Immature natural killer cell (primary cell): Measurements from ENCODE around the gene GLRX5. TPM values are rescaled to one million over a fixed set of nuclear protein-coding genes. Genes with fewer than 3 reads are reported as not detected.

Experiments used
- DNase-seq, 3 donors: peaks; one replicate each; pipeline ENCODE4 v3.0.0; 2022; ENCODE audit warnings: mixed read lengths in 1 of 3
- H3K27ac Mint-ChIP-seq, 6 donors: one replicate each; pipeline ENCODE4 v1.8.0; 2020; ENCODE audit warnings: mixed read lengths in 6 of 6, mild to moderate bottlenecking in 5 of 6, inconsistent platforms in 4 of 6, moderate library complexity in 3 of 6
- H3K27me3 Mint-ChIP-seq, 3 donors: one replicate each; pipeline ENCODE4 v1.8.0; 2020 to 2021; ENCODE audit warnings: low read depth in 3 of 3, mild to moderate bottlenecking in 3 of 3, mixed read lengths in 3 of 3, moderate library complexity in 3 of 3, inconsistent platforms in 1 of 3
- H3K36me3 Mint-ChIP-seq, 3 donors: one replicate each; pipeline ENCODE4 v1.8.0; 2020; ENCODE audit warnings: mixed read lengths in 3 of 3, inconsistent platforms in 2 of 3, mild to moderate bottlenecking in 2 of 3
- H3K4me1 Mint-ChIP-seq, 2 donors: one replicate each; pipeline ENCODE4 v1.8.0; 2020; ENCODE audit warnings: inconsistent platforms in 2 of 2, mild to moderate bottlenecking in 2 of 2, mixed read lengths in 2 of 2, moderate library complexity in 1 of 2
- H3K4me3 Mint-ChIP-seq, 5 donors: one replicate each; pipeline ENCODE4 v1.8.0; 2020; ENCODE audit warnings: mild to moderate bottlenecking in 5 of 5, mixed read lengths in 5 of 5, inconsistent platforms in 3 of 5, moderate library complexity in 3 of 5
- H3K9me3 Mint-ChIP-seq, 6 donors: one replicate each; pipeline ENCODE4 v1.8.0; 2020; ENCODE audit warnings: mild to moderate bottlenecking in 6 of 6, mixed read lengths in 6 of 6, inconsistent platforms in 4 of 6, moderate library complexity in 3 of 6
- polyA plus RNA-seq, 3 donors: library from polyadenylated mRNA; unstranded; fragments of 300-500 nt; fragmentation: Illumina TruSeq; gene quantifications; one replicate each; pipeline ENCODE4 v1.2.3, GENCODE V29; 2021

GLRX5 gene
- polyA plus RNA-seq, 3 donors from 2014 or later: 54.5 to 87.1 (median 81.7) TPM

- DNase-seq: no peak
- Mint-ChIP-seq H3K9me3 (no peaks in the 10 kb centered on the region), H3K27me3 (no peaks in the 10 kb centered on the region), H3K4me3 (no peak overlapping the region), H3K4me1 (peaks cover 37 to 46% of the 10 kb centered on the region in 2 donors), H3K27ac (peak overlapping the region in 2 of 6 donors; percentile 16 to 83), H3K36me3 (peaks cover 0 to 4% (median 4%) of the 10 kb centered on the region in 3 donors)
These were observed 8.1 kb upstream of the GLRX5 start for GRCh38 chr14:95526483-95527386.

GRCh38 chr14:95527387-95528002 lies 7.4 kb upstream of the GLRX5 start:
- H3K4me1 Mint-ChIP-seq: peaks cover 36 to 46% of the 10 kb centered on the region in 2 donors
- peaks cover 0 to 8% (median 4%) of the 10 kb centered on the region in 3 donors for H3K36me3 Mint-ChIP-seq
- peak overlapping the region in 1 of 6 donors; percentile 83 for H3K27ac Mint-ChIP-seq
- peak in 2 of 3 donors; percentile 44 for DNase-seq
- no peaks in the 10 kb centered on the region for H3K9me3 Mint-ChIP-seq
- H3K4me3 Mint-ChIP-seq: no peak overlapping the region
- peaks cover 0 to 2% (median 0%) of the 10 kb centered on the region in 3 donors for H3K27me3 Mint-ChIP-seq

- H3K4me1 Mint-ChIP-seq: peaks cover 33 to 45% of the 10 kb centered on the region in 2 donors
These were observed 5.6 kb upstream of the GLRX5 start for GRCh38 chr14:95529216-95529615.

GRCh38 chr14:95530473-95531276 lies 4.2 kb upstream of the GLRX5 start:
- Mint-ChIP-seq H3K4me1 (peaks cover 34 to 44% of the 10 kb centered on the region in 2 donors), H3K36me3 (peaks cover 0 to 8% (median 4%) of the 10 kb centered on the region in 3 donors), H3K9me3 (no peaks in the 10 kb centered on the region), H3K4me3 (no peak overlapping the region), H3K27me3 (peaks cover 5 to 12% (median 6%) of the 10 kb centered on the region in 3 donors), H3K27ac (peak overlapping the region in 1 of 6 donors; percentile 30)
- no peak for DNase-seq

More at GRCh38 chr14:95529216-95529615, 5.6 kb upstream of the GLRX5 start:
- Mint-ChIP-seq H3K9me3 (no peaks in the 10 kb centered on the region), H3K27me3 (peaks cover 0 to 6% (median under 1%) of the 10 kb centered on the region in 3 donors), H3K27ac (peak overlapping the region in 2 of 6 donors; percentile 12 to 37), H3K4me3 (no peak overlapping the region), H3K36me3 (peaks cover 0 to 8% (median 4%) of the 10 kb centered on the region in 3 donors)
- DNase-seq: no peak

GRCh38 chr14:95531473-95531872 lies 3.4 kb upstream of the GLRX5 start:
- Mint-ChIP-seq H3K9me3 (no peaks in the 10 kb centered on the region), H3K4me1 (peaks cover 42 to 52% of the 10 kb centered on the region in 2 donors), H3K27me3 (peaks cover 5 to 12% (median 6%) of the 10 kb centered on the region in 3 donors), H3K4me3 (no peak overlapping the region), H3K36me3 (peaks cover 0 to 8% (median 4%) of the 10 kb centered on the region in 3 donors), H3K27ac (peak overlapping the region in 1 of 6 donors; percentile 7)
- no peak for DNase-seq

- H3K9me3 Mint-ChIP-seq: no peaks in the 10 kb centered on the region
- H3K27ac Mint-ChIP-seq: peak overlapping the region in 4 of 6 donors; percentile 7 to 83 (median 70)
- no peak for DNase-seq
- H3K4me3 Mint-ChIP-seq: peak overlapping the region in 4 of 5 donors; percentile 2 to 53 (median 22)
- H3K4me1 Mint-ChIP-seq: peaks cover 47 to 56% of the 10 kb centered on the region in 2 donors
- peaks cover 5 to 12% (median 6%) of the 10 kb centered on the region in 3 donors for H3K27me3 Mint-ChIP-seq
- H3K36me3 Mint-ChIP-seq: peaks cover 0 to 8% (median 4%) of the 10 kb centered on the region in 3 donors
These were observed 2.9 kb upstream of the GLRX5 start for GRCh38 chr14:95531969-95532368.

GRCh38 chr14:95533391-95533821 lies 1.4 kb upstream of the GLRX5 start:
- Mint-ChIP-seq H3K27me3 (peaks cover 5 to 12% (median 6%) of the 10 kb centered on the region in 3 donors), H3K4me3 (peak overlapping the region; percentile 89 to 96 (median 92)), H3K36me3 (peaks cover 0 to 8% (median 4%) of the 10 kb centered on the region in 3 donors), H3K27ac (peak overlapping the region; percentile 84 to 95 (median 91)), H3K9me3 (no peaks in the 10 kb centered on the region), H3K4me1 (peaks cover 51 to 60% of the 10 kb centered on the region in 2 donors)
- DNase-seq: no peak

GRCh38 chr14:95533822-95534221 lies 1.0 kb upstream of the GLRX5 start:
- peak overlapping the region; percentile 84 to 95 (median 91) for H3K27ac Mint-ChIP-seq
- DNase-seq: no peak
- H3K9me3 Mint-ChIP-seq: no peaks in the 10 kb centered on the region
- peaks cover 53 to 62% of the 10 kb centered on the region in 2 donors for H3K4me1 Mint-ChIP-seq
- H3K27me3 Mint-ChIP-seq: peaks cover 5 to 12% (median 6%) of the 10 kb centered on the region in 3 donors
- H3K36me3 Mint-ChIP-seq: peaks cover 0 to 8% (median 4%) of the 10 kb centered on the region in 3 donors
- peak overlapping the region; percentile 89 to 96 (median 92) for H3K4me3 Mint-ChIP-seq

- H3K36me3 Mint-ChIP-seq: peaks cover 0 to 6% (median 0%) of the 10 kb centered on the region in 3 donors
- peaks cover 54 to 71% of the 10 kb centered on the region in 2 donors for H3K4me1 Mint-ChIP-seq
- peak overlapping the region; percentile 64 to 93 (median 84) for H3K27ac Mint-ChIP-seq
These were observed 574 bp downstream of the GLRX5 start for GRCh38 chr14:95535226-95536021.

GRCh38 chr14:95536036-95536593 lies 1.3 kb downstream of the GLRX5 start:
- Mint-ChIP-seq H3K36me3 (peaks cover 0 to 4% (median 0%) of the 10 kb centered on the region in 3 donors), H3K27me3 (peaks cover 5 to 12% (median 6%) of the 10 kb centered on the region in 3 donors), H3K27ac (peak overlapping the region; percentile 64 to 93 (median 84)), H3K9me3 (no peaks in the 10 kb centered on the region), H3K4me3 (peak overlapping the region; percentile 88 to 96 (median 92)), H3K4me1 (peaks cover 54 to 68% of the 10 kb centered on the region in 2 donors)
- no peak for DNase-seq

More at GRCh38 chr14:95535226-95536021, 574 bp downstream of the GLRX5 start:
- no peak for DNase-seq
- Mint-ChIP-seq H3K4me3 (peak overlapping the region; percentile 88 to 96 (median 92)), H3K9me3 (no peaks in the 10 kb centered on the region), H3K27me3 (peaks cover 5 to 12% (median 6%) of the 10 kb centered on the region in 3 donors)

- no peaks in the 10 kb centered on the region for H3K9me3 Mint-ChIP-seq
- H3K27me3 Mint-ChIP-seq: peaks cover 5 to 12% (median 6%) of the 10 kb centered on the region in 3 donors
- no peak overlapping the region for H3K27ac Mint-ChIP-seq
- peaks cover 0 to 4% (median 0%) of the 10 kb centered on the region in 3 donors for H3K36me3 Mint-ChIP-seq
- peaks cover 54 to 64% of the 10 kb centered on the region in 2 donors for H3K4me1 Mint-ChIP-seq
- no peak for DNase-seq
- peak overlapping the region; percentile 7 to 92 (median 58) for H3K4me3 Mint-ChIP-seq
These were observed 1.8 kb downstream of the GLRX5 start for GRCh38 chr14:95536671-95537070.
